SKM-1 treated with dmso at 0.1 percent for 144 hours (cell line): ENCODE data around the gene CHPF.

Source experiments
- DNase-seq: peaks from one replicate; lab custom pipeline; 2025; ENCODE audit not compliant: unreplicated experiment; lab: John Stamatoyannopoulos, UW

The CHPF gene

GRCh38 chr2:219533930-219534661 is 9.5 kb downstream of the CHPF start:
- no peak for DNase-seq

GRCh38 chr2:219532378-219532649 is 11.3 kb downstream of the CHPF start:
- no peak for DNase-seq

GRCh38 chr2:219531639-219532377 is 11.8 kb downstream of the CHPF start:
- DNase-seq, result no peak

GRCh38 chr2:219530048-219530963 is 13.3 kb downstream of the CHPF start:
- peak; percentile 84 for DNase-seq

- DNase-seq, result no peak
Measured at GRCh38 chr2:219527472-219527871, 16.1 kb downstream of the CHPF start.

GRCh38 chr2:219527076-219527394 is 16.6 kb downstream of the CHPF start:
- no peak for DNase-seq

- DNase-seq, result no peak
Measured at GRCh38 chr2:219526320-219527075, 17.1 kb downstream of the CHPF start.

GRCh38 chr2:219525533-219526232 is 17.9 kb downstream of the CHPF start:
- DNase-seq, result no peak

GRCh38 chr2:219524817-219525216 is 18.8 kb downstream of the CHPF start:
- DNase-seq, result no peak

GRCh38 chr2:219523031-219523671 is 20.5 kb downstream of the CHPF start:
- DNase-seq, result no peak

- no peak for DNase-seq
Measured at GRCh38 chr2:219522111-219523030, 21.2 kb downstream of the CHPF start.

GRCh38 chr2:219521066-219521880 is 22.3 kb downstream of the CHPF start:
- peak; percentile 15 for DNase-seq

- no peak for DNase-seq
Measured at GRCh38 chr2:219520079-219520478, 23.5 kb downstream of the CHPF start.

- DNase-seq, result no peak
Measured at GRCh38 chr2:219519526-219519916, 24.1 kb downstream of the CHPF start.

- no peak for DNase-seq
Measured at GRCh38 chr2:219517954-219518778, 25.4 kb downstream of the CHPF start.

GRCh38 chr2:219516888-219517287 is 26.7 kb downstream of the CHPF start:
- DNase-seq, result no peak

- no peak for DNase-seq
Measured at GRCh38 chr2:219515874-219516629, 27.6 kb downstream of the CHPF start.
